ENCODE data around the gene DUSP9. TPM values are rescaled to one million over a fixed set of nuclear protein-coding genes. Genes with fewer than 3 reads are reported as not detected.

The DUSP9 gene
- total RNA-seq, 6 experiments from 2014 or later: 0.33 to 3.9 (median 0.69) TPM

- WGBS (ENCODE audit: insufficient coverage, low coverage, low lambda C conversion rate, missing lambda C conversion rate): no CpG with 5 or more reads among the region's 6 CpGs
- no peak for ATAC-seq
- intact Hi-C loops (cut with DNase I): no loop called here
- no peak for DNase-seq
- Histone ChIP-seq H3K27ac (no peak overlapping the region), H3K36me3 (no peaks in the 10 kb centered on the region), H3K9me3 (no peaks in the 10 kb centered on the region), H3K27me3 (no peaks in the 10 kb centered on the region), H3K4me1 (no peaks in the 10 kb centered on the region), H3K4me3 (no peak overlapping the region)
- TF ChIP-seq CTCF (IDR thresholded peaks at IDR 0.05) (no peak), POLR2A (IDR thresholded peaks at IDR 0.05) (no peak)
Observed at GRCh38 chrX:153638041-153638371, 9.0 kb upstream of the DUSP9 start.

GRCh38 chrX:153638436-153639176, 8.4 kb upstream of the DUSP9 start:
- ATAC-seq: no peak
- H3K27ac ChIP-seq: no peak overlapping the region
- no peak overlapping the region for H3K4me3 ChIP-seq
- intact Hi-C loops (cut with DNase I): no loop called here
- WGBS (ENCODE audit: insufficient coverage, low coverage, low lambda C conversion rate, missing lambda C conversion rate): 53% methylated on average over 6 of the region's 20 CpGs
- H3K36me3 ChIP-seq: no peaks in the 10 kb centered on the region
- H3K9me3 ChIP-seq: no peaks in the 10 kb centered on the region
- H3K27me3 ChIP-seq: no peaks in the 10 kb centered on the region
- H3K4me1 ChIP-seq: peaks cover 0 to 2% (median 0%) of the 10 kb centered on the region in 4 donors
- TF ChIP-seq CTCF (IDR thresholded peaks at IDR 0.05) (no peak), POLR2A (IDR thresholded peaks at IDR 0.05) (no peak)
- DNase-seq: peak in 1 of 3 donors; percentile 48

- no peaks in the 10 kb centered on the region for H3K27me3 ChIP-seq
- H3K4me3 ChIP-seq: no peak overlapping the region
- H3K36me3 ChIP-seq: no peaks in the 10 kb centered on the region
- TF ChIP-seq CTCF (IDR thresholded peaks at IDR 0.05): no peak
- TF ChIP-seq POLR2A (IDR thresholded peaks at IDR 0.05): no peak
- no peak for ATAC-seq
- H3K9me3 ChIP-seq: no peaks in the 10 kb centered on the region
- no peak for DNase-seq
- H3K4me1 ChIP-seq: peaks cover 0 to 4% (median 0%) of the 10 kb centered on the region in 4 donors
- intact Hi-C loops (cut with DNase I): no loop called here
- no peak overlapping the region for H3K27ac ChIP-seq
- 60% methylated on average over 10 of the region's 28 CpGs for WGBS (ENCODE audit: insufficient coverage, low coverage, low lambda C conversion rate, missing lambda C conversion rate)
Observed at GRCh38 chrX:153639177-153640044, 7.6 kb upstream of the DUSP9 start.

- intact Hi-C loops (cut with DNase I): no loop called here
- no peak overlapping the region for H3K27ac ChIP-seq
- H3K4me3 ChIP-seq: no peak overlapping the region
- H3K9me3 ChIP-seq: no peaks in the 10 kb centered on the region
- H3K27me3 ChIP-seq: no peaks in the 10 kb centered on the region
- no peak for ATAC-seq
- TF ChIP-seq CTCF (IDR thresholded peaks at IDR 0.05) (no peak), POLR2A (IDR thresholded peaks at IDR 0.05) (no peak)
- WGBS (ENCODE audit: insufficient coverage, low coverage, low lambda C conversion rate, missing lambda C conversion rate): 67% methylated on average over 1 of the region's 23 CpGs
- no peaks in the 10 kb centered on the region for H3K36me3 ChIP-seq
- no peak for DNase-seq
- peaks cover 0 to 4% (median 0%) of the 10 kb centered on the region in 4 donors for H3K4me1 ChIP-seq
Observed at GRCh38 chrX:153640045-153640686, 6.8 kb upstream of the DUSP9 start.

All from right lobe of liver (tissue), 6 donors.